Glutamatergic neuron (in vitro differentiated cells): ENCODE measurements around the gene WASF2. TPM values are rescaled to one million over a fixed set of nuclear protein-coding genes. Genes with fewer than 3 reads are reported as not detected.
A peak's percentile ranks its signal among the peaks of the same experiment; 100 is the strongest.

ENCODE experiments used
- DNase-seq: peaks from one replicate; pipeline ENCODE4 v3.0.0; 2022
- H3K27ac Mint-ChIP-seq: one replicate; pipeline ENCODE4 v1.8.0; 2020; ENCODE audit warnings: mild to moderate bottlenecking, mixed read lengths, inconsistent platforms; ENCODE audit not compliant: unreplicated experiment
- H3K27me3 Mint-ChIP-seq: one replicate; pipeline ENCODE4 v1.8.0; 2020; ENCODE audit warnings: mild to moderate bottlenecking, moderate library complexity, mixed read lengths, inconsistent platforms; ENCODE audit not compliant: unreplicated experiment
- H3K36me3 Mint-ChIP-seq: one replicate; pipeline ENCODE4 v1.8.0; 2020; ENCODE audit warnings: mild to moderate bottlenecking, mixed read lengths, inconsistent platforms; ENCODE audit not compliant: unreplicated experiment
- H3K4me1 Mint-ChIP-seq: one replicate; pipeline ENCODE4 v1.8.0; 2020; ENCODE audit warnings: mild to moderate bottlenecking, low read depth, mixed read lengths, inconsistent platforms; ENCODE audit not compliant: unreplicated experiment
- H3K4me3 Mint-ChIP-seq: one replicate; pipeline ENCODE4 v1.8.0; 2020; ENCODE audit warnings: mild to moderate bottlenecking, mixed read lengths, inconsistent platforms; ENCODE audit not compliant: unreplicated experiment
- H3K9me3 Mint-ChIP-seq: one replicate; pipeline ENCODE4 v1.8.0; 2020; ENCODE audit warnings: mild to moderate bottlenecking, moderate library complexity, mixed read lengths, inconsistent platforms; ENCODE audit not compliant: unreplicated experiment
- CTCF ChIP-seq: fragments of 200-600 bp; sonication (generic); IDR thresholded peaks from one replicate; pipeline ENCODE4 v1.5.0; 2021; ENCODE audit not compliant: partially characterized antibody, unreplicated experiment
- total RNA-seq: library from RNA; stranded (reverse); fragmentation: NEBNext Ultra II Directional; extraction: Animal tissue kit (Norgen Biotek cat#: 25700); gene quantifications from one replicate; pipeline ENCODE4 v1.2.1, GENCODE V29; 2021; ENCODE audit not compliant: unreplicated experiment

The WASF2 gene
- total RNA-seq, 1 donor from 2014 or later: 47.0 TPM

- Mint-ChIP-seq H3K4me3 (no peak overlapping the region), H3K4me1 (peaks cover 10% of the 10 kb centered on the region), H3K27ac (no peak overlapping the region), H3K27me3 (peaks cover 2% of the 10 kb centered on the region), H3K36me3 (no peaks in the 10 kb centered on the region), H3K9me3 (peaks cover 2% of the 10 kb centered on the region)
- TF ChIP-seq CTCF: no peak
- DNase-seq: no peak
These were observed 18.1 kb upstream of the WASF2 start for GRCh38 chr1:27507960-27508665.

- H3K9me3 Mint-ChIP-seq: peaks cover 5% of the 10 kb centered on the region
- TF ChIP-seq CTCF: no peak
- no peak for DNase-seq
These were observed 16.7 kb upstream of the WASF2 start for GRCh38 chr1:27506703-27507102.

GRCh38 chr1:27505420-27505680, 15.4 kb upstream of the WASF2 start:
- Mint-ChIP-seq H3K36me3 (no peaks in the 10 kb centered on the region), H3K4me1 (peaks cover 10% of the 10 kb centered on the region), H3K27me3 (peaks cover 4% of the 10 kb centered on the region), H3K9me3 (peaks cover 5% of the 10 kb centered on the region), H3K4me3 (no peak overlapping the region), H3K27ac (peak overlapping the region; percentile 91)
- no peak for DNase-seq
- TF ChIP-seq CTCF: no peak

More at GRCh38 chr1:27506703-27507102, 16.7 kb upstream of the WASF2 start:
- Mint-ChIP-seq H3K27ac (no peak overlapping the region), H3K36me3 (no peaks in the 10 kb centered on the region), H3K4me1 (peaks cover 10% of the 10 kb centered on the region), H3K4me3 (no peak overlapping the region), H3K27me3 (peaks cover 2% of the 10 kb centered on the region)

GRCh38 chr1:27504588-27505419, 14.8 kb upstream of the WASF2 start:
- Mint-ChIP-seq H3K27me3 (peaks cover 4% of the 10 kb centered on the region), H3K9me3 (peaks cover 5% of the 10 kb centered on the region), H3K36me3 (no peaks in the 10 kb centered on the region), H3K4me3 (no peak overlapping the region), H3K27ac (peak overlapping the region; percentile 98), H3K4me1 (peaks cover 10% of the 10 kb centered on the region)
- no peak for TF ChIP-seq CTCF
- DNase-seq: peak; percentile 68
